Measurements from ENCODE around the gene BRF1. TPM values are rescaled to one million over a fixed set of nuclear protein-coding genes. Genes with fewer than 3 reads are reported as not detected.

BRF1 gene
- total RNA-seq, 1 donor from 2014 or later = 64.6 TPM

- no peak for TF ChIP-seq CTCF (IDR thresholded peaks at IDR 0.05)
- TF ChIP-seq POLR2AphosphoS5 (IDR thresholded peaks at IDR 0.05; ENCODE audit: insufficient read depth in 1 of 2, low read depth in 1 of 2) = no peak
- TF ChIP-seq POLR2A (IDR thresholded peaks at IDR 0.05) = no peak
- Histone ChIP-seq H3K9me3 (no peaks in the 10 kb centered on the region), H3K27me3 (no peaks in the 10 kb centered on the region), H3K27ac (no peak overlapping the region), H3K4me3 (no peak overlapping the region), H3K36me3 (no peaks in the 10 kb centered on the region), H3K4me1 (peaks cover 36% of the 10 kb centered on the region)
- DNase-seq (ENCODE audit: extremely low spot score in 2 of 2) = no peak
- intact Hi-C loops (cut with DNase I) = no loop called here
Measured at GRCh38 chr14:105165134-105165704, 135.6 kb downstream of the BRF1 start.

- TF ChIP-seq CTCF (IDR thresholded peaks at IDR 0.05) (no peak), POLR2A (IDR thresholded peaks at IDR 0.05) (no peak), POLR2AphosphoS5 (IDR thresholded peaks at IDR 0.05; ENCODE audit: insufficient read depth in 1 of 2, low read depth in 1 of 2) (no peak)
- Histone ChIP-seq H3K4me1 (peaks cover 25% of the 10 kb centered on the region), H3K36me3 (no peaks in the 10 kb centered on the region), H3K27me3 (no peaks in the 10 kb centered on the region), H3K9me3 (no peaks in the 10 kb centered on the region), H3K27ac (no peak overlapping the region), H3K4me3 (no peak overlapping the region)
- DNase-seq (ENCODE audit: extremely low spot score in 2 of 2) = no peak
- intact Hi-C loops (cut with DNase I) = no loop called here
Measured at GRCh38 chr14:105163040-105163742, 137.6 kb downstream of the BRF1 start.

- no peak overlapping the region for H3K27ac ChIP-seq
- H3K4me1 ChIP-seq = peaks cover 25% of the 10 kb centered on the region
- TF ChIP-seq CTCF (IDR thresholded peaks at IDR 0.05) = no peak
- TF ChIP-seq POLR2A (IDR thresholded peaks at IDR 0.05) = no peak
- no peak for TF ChIP-seq POLR2AphosphoS5 (IDR thresholded peaks at IDR 0.05; ENCODE audit: insufficient read depth in 1 of 2, low read depth in 1 of 2)
- H3K36me3 ChIP-seq = no peaks in the 10 kb centered on the region
- H3K4me3 ChIP-seq = no peak overlapping the region
- no peaks in the 10 kb centered on the region for H3K9me3 ChIP-seq
- H3K27me3 ChIP-seq = no peaks in the 10 kb centered on the region
- DNase-seq (ENCODE audit: extremely low spot score in 2 of 2) = no peak
- intact Hi-C loops (cut with DNase I) = no loop called here
Measured at GRCh38 chr14:105162669-105162979, 138.2 kb downstream of the BRF1 start.

- TF ChIP-seq POLR2AphosphoS5 (IDR thresholded peaks at IDR 0.05; ENCODE audit: insufficient read depth in 1 of 2, low read depth in 1 of 2) = no peak
- TF ChIP-seq POLR2A (IDR thresholded peaks at IDR 0.05) = no peak
- no peak for TF ChIP-seq CTCF (IDR thresholded peaks at IDR 0.05)
Measured at GRCh38 chr14:105161964-105162668, 138.7 kb downstream of the BRF1 start.

GRCh38 chr14:105161309-105161708 lies 139.5 kb downstream of the BRF1 start:
- H3K27ac ChIP-seq = no peak overlapping the region
- H3K27me3 ChIP-seq = no peaks in the 10 kb centered on the region
- DNase-seq (ENCODE audit: extremely low spot score in 2 of 2) = no peak
- no peak for TF ChIP-seq POLR2AphosphoS5 (IDR thresholded peaks at IDR 0.05; ENCODE audit: insufficient read depth in 1 of 2, low read depth in 1 of 2)
- no peak for TF ChIP-seq POLR2A (IDR thresholded peaks at IDR 0.05)
- TF ChIP-seq CTCF (IDR thresholded peaks at IDR 0.05) = no peak
- no peak overlapping the region for H3K4me3 ChIP-seq
- H3K36me3 ChIP-seq = no peaks in the 10 kb centered on the region
- H3K4me1 ChIP-seq = peaks cover 16% of the 10 kb centered on the region
- intact Hi-C loops (cut with DNase I) = no loop called here
- no peaks in the 10 kb centered on the region for H3K9me3 ChIP-seq

More at GRCh38 chr14:105161964-105162668, 138.7 kb downstream of the BRF1 start:
- Histone ChIP-seq H3K27ac (no peak overlapping the region), H3K4me1 (peaks cover 24% of the 10 kb centered on the region), H3K4me3 (no peak overlapping the region), H3K36me3 (no peaks in the 10 kb centered on the region), H3K9me3 (no peaks in the 10 kb centered on the region), H3K27me3 (no peaks in the 10 kb centered on the region)
- intact Hi-C loops (cut with DNase I) = no loop called here
- peak in 1 of 2 donors; percentile 100 for DNase-seq (ENCODE audit: extremely low spot score in 2 of 2)
